Activated T-cell treated with anti-CD3 and anti-CD28 coated beads, Interleukin-2, amount 50 U/mL, for 48 hours (primary cell): Measurements from ENCODE around the gene GPX4.
"Not testable (repeated sequence)": the region's sequence is repeated elsewhere in the genome, so short reads cannot be mapped to it uniquely, and the experiment has no call there.

ENCODE experiments used
- DNase-seq, 2 experiments: peaks; one replicate each; pipeline ENCODE4 v3.0.0-alpha.2; 2020

The GPX4 gene

DNA sequence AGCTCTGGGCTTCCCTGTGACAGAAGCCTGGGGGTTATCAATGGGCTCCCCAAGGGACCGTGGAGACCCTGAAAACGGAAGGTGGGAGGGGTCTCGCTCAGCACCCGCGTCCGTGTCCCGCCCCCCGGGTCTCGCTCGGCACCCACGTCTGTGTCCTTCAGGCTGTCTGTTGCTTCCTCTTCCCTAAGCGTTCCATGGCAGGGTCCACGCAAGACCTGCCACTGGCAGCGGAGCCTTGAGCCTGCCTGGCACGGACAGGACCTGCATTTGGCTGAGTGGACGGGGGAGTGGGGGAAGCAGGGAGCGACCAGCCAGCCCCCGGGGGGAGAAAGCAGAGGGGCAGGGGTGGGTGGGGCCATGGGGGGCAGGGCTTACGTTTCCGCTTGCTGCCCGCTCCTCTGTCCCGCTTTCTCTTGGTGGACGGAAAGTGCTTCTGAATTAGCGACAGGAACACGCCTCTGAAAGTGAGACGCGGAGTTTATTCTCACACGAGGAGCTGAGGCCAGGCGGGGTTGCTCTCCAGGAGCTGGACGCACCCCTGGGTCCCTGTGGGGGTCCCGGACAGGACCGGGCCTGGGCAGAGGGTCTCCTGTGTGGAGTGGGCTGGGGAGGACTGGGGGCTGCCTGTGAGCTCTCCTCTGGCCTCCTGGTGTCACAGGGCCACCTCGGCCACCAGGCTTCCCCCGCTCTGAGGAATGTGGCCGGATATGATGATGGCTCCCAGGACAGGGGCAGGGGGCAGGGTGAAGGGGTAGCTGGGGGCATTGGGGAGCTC is 12.0 kb downstream of the GPX4 start:
- DNase-seq, result no peak

DNA sequence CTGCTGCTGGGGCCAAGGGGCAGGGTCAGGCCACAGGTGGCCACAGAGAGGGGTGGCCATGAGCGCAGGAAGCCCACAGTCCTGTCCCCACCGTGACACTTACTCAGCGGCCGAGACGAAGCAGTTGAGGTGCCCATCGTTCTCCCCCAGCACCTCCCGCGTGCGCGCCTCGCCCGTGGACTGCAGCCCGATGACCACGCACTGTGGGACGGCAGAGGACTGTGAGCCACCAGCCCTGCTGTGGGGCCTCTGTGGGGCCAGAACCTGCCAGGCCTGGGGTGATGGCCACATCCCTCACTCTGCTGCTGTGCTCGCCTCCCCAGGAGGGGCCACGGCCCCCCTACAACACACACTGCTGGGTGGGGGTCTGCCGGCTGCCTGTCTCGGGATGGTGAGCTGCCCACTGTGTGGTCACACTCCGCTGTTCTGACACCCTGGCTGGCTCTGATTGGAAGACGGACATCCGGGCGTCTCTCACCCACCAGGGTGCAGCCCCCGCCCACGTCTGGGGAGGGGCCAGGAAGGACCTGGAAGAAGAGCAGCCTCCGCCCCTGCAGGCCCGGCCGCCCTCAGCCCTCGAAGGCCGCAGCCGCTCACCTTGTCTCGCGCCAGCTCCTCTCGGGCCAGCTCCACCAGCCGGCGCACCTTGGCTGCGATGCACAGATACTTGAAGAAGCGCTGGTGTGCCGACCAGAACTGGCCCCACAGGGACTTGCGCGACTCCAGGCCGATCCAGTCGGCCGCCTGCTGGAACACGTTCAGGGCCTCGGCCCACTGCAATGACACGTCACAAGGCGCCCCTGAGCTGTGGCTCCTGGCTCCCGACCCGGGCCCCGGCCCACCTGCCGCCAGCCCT is 13.2 kb downstream of the GPX4 start:
- DNase-seq, result no peak

DNA sequence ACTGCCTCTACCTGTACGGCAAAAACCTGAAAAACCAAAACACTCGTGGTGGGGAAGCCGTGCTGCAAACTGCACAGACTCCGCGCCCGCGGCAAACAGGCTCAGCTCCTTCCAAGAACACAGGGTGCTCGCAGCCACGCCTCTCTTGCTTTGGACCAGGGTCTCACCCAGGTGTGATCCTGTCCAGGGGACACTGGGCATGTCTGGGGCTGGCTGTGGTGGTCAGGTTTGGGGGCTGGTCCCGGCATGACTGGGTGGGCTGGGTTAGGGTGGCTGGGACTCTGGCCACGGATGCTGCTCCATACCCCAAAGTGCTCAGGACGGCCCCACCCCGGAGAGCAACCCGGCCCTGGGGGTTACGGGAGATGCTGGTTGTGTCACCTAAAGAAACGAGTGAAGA is 13.9 kb downstream of the GPX4 start:
- DNase-seq, result no peak

DNA sequence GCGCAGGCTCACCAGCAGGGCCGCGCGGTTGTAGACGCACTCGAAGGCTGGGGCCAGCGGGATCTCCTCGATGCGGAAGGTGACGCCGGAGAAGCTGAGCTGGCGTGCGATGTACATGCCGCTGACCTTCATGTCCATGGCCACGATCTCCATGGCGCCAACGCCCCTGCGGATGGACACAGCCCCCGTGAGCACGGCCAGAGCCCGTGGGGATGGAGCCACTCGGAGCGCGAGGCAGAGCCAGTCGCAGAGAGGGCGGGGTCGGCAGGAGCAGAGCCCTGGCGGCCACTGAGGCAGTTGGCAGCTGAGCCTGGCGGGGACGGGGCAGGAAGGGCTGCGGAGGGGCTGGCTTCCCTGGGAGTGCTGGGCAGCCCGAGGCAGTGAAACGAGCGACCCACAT is 15.2 kb downstream of the GPX4 start:
- DNase-seq, result no peak

DNA sequence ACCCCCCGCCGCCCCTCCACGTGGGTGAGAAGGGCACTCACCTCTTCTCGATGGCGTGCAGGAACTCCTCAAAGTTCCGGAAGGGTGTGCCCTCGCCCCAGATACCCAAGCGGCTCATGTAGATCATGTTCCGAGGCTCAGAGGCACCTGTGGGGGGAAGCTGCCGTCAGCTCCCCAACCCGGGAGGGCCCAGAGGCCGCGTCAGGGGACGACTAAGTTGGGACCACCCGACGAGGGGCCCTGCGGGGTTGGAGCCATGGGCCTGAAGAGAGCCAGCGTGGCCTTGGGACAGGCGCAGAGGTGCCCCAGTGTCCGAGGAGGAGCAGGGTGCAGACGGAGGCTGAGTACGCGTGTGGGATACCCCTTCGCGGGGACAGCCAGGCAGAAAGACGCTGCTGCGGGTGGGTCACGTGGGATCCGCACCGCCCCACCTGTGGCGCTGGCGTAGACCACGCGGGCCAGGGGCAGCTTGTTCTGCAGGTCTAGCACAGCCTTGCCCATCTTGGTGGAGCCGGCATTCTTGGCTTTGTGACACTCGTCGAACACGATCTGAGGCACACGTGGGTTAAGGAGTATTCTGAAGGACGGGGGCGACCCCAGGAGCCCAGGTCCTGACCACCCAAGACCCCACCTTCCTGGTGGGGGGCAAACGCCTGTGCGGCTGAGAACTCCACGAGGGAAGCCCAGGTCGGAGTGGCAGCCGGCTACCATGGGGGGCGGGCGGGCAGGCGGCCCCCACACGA is 15.9 kb downstream of the GPX4 start:
- no peak for DNase-seq

DNA sequence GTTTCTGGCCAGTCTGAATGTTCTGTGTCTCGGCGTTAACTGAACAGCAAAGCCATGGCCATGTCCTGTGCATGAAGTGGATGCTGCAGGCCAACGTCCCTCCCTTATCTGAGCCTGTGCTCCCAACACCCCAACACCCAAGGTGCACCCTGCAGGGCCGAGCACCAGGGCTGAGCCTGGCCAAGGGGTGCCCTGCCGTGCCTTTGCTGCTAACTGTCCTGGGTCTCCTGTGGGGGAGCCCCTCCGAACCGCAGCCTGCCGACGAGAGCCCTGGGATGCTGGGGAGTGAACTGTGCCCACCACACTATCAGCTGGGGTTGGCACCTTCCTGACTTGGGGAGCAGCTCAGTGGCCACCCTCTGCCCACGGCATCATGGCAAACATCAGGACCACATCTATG is 17.6 kb downstream of the GPX4 start:
- DNase-seq, result no peak

DNA sequence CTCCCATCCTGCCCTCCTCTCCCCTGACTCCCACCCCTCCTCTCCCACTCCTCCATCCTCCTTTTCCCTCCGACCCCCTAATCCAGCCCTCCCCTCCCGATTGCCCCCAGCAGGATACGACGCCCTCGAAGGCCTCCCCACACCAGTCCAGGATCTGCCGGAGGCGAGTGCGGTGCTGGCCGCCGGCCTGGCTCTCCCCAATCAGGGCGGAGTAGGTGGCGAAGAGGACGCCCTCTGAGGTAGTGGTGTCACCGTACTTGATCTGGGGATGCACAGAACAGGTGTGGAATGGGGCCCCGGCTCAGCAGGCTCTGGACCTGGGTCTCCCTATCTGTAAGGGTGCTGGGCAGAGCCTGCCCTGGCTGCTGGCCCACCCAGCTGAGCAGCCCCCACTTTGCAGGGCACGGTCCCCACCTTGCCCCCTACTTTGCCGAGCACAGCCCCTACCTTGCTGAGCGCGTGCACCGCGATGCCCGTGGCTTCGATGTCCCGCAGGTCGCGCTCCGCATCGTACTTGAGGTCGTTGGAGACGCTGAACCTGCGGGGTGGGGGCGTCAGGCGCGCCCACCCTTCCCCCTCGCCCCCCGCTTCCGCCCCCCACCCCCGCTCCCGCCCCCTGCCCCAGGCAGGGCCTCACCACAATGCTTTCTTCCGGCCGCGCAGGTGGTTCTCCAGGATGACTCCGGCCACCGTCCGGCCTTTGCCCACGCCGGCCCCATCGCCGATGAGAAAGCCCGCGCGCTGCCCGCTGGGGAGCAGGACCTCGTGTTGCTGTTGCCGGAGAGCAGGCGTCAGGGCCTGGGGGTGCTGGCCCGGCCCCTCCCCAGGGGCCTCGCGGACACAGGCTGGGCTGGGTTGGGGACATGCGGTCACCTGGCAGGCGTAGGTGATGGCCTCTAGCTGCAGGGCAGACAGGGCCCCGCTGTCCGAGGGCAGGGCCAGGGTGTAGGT is 18.5 kb downstream of the GPX4 start:
- DNase-seq, result no peak

DNA sequence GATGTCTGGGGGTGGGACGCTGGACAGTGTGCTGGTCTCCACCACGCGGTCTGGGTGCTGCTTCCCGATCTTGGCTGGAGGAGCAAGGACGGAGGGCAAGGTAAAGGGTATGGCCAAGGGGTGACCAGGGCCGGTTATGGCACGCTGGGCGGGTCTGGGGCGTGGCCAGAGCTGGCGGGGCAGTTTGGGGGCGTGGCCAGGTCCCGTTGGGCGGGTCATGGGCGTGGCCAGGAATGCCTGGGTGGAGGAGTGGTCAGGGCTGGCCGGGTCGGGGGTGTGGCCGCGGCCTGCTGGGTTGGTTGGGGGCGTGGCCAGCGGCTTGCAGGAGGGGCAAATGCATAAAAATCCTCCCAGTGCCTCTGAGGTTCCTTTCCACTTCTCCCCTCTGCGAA is 19.2 kb downstream of the GPX4 start:
- peak; percentile 87 to 89 for DNase-seq

DNA sequence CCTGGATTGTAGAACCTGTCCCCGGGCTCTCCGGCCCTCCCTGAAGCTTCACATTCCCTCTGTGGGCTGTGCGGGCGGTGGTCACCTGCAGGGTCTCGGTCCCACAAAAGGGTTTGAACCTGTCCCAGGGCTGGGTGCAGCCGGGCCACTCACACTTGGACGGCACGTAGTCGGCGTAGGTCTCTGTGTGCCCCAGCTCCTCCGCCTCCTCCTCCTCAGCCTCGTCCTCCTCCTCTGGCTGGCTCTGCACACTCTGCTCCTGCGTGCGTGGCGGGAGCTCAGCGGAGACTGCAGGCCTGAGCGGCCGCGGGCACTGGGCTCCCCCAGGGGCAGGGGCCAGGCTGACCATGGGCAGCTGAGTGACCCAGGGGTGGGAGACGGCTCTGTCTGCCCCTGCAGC is 19.6 kb downstream of the GPX4 start:
- no peak for DNase-seq

DNA sequence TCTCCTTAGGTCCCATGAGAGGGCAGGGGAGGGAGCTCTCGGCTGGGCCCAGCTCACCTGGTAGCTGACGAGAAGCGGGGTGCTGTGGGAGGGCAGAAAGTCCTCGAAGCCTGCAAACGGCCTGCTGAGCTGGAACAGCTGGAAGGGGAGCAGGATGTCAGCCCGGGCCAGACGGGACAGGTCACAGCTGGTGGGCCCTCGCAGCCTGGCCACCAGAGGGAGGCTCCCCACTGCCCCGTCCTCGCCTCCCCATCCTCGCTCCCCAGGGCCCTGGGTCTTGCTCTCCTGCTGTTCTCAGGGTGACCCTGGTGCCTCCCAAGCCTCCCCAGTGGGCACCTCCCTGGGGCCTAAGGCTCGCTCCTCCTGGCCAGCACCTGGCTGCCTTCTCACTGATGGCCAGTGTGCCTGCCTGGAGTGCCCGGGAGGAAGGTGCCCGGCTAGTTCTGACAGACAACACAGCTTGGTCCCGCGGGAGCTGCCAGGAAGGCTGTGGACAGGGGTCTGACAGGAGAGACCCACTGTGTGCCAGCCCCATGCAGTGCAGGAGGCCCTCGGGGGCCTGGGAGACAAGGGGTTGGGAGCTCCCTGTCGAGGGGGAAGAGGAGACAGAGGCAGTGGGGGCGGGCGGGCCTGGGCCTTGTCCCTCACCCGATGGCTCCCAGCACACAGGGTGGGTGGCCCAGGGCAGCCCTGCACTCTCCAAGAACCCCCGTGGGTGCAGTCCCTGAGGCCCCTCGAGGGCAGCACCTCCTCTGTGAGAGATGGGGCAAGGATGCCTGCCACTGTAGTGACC is 20.3 kb downstream of the GPX4 start:
- DNase-seq, result no peak

DNA sequence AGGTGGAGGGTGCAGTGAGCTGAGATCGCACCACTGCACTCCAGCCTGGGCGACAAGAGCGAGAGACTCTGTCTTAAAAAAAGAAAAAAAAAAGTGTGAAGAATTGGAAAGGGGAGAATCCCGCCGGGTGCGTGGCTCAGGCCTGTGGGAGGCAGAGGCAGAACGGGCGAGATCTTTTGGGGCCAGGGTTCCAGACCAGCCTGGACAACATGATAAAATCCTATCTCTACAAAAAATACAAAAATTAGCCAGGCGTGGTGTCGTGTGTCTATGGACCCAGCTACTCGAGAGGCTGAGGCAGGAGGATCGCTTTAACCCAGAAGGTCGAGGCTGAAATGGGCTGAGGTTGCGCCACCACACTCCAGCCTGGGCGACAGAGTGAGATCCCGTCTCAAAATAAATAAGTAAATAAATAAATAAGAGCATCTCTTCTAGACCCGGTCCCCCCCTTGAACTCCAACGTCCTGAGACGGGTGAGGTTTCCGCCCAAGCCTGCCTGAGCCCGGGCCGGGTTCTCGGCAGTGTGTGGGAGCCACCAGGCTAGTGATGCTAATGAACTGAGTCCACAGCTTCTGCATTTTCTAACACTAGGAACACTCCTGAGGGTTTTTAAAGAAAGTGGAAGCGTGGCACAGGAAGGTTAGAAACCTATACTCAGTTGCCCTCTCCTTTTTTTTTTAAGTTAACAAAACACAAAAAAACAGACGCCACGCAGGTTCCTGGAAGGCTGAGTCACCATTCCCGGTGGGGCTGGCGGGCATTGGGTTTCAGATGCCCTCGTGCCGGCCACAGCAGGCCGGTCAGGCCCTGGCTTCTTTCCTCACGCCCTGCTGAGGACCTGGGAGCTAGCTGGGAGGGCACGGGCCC is 22.0 kb downstream of the GPX4 start:
- DNase-seq, result no peak

DNA sequence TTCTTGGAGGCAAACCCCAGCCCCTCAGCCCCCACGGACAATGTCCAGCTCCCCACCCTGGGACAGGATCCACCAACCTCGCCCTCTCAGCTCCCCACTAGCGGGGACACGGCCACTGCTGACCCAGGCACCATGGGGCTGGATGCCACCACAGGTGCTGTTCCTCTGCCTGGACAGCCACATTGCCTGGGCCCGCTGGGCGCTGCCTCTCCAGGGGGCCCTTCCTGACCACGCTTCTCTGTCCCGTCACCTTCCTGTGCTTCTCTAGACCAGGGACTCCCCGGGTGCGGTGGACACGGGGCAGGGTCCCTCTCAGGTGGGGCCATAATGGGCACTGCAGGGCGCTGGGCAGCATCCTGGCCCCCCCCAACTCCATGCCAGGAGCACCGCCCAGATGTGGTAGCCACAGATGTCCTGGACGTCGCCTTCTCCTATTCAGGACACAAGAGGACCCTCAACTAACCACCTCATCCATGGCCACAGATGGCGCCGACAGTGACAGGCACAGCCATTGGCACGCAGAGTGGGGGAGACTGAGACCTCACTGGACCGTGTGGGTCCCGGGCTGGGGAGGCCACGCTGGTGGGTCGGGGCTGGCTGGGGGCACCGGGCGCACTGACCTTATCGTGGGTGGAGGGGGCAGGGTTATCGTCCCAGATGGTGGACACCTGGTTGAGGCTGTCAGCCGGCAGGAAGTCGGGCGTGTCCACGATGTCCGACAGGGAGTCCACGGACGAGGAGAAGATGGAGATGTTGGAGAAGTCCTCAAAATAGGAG is 23.4 kb downstream of the GPX4 start:
- DNase-seq, result peak in 1 of 2 experiments; percentile 17

DNA sequence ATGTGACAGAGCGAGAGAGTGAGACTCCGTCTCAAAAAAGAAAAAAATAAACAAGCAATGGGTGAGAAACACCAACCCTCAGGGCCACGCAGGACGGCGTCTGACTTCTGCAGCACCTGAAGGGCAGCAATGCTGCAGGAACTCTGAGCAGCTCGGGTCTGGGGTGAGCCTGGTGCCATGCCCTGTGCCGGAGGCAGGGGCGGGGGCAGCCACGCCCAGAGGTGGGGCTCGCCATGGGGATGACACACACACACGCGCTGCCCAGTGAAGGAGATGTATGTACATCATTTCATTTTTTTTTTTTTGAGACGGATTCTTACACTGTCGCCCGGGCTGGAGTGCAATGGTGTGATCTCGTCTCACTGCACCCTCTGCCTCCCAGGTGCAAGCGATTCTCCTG is 24.3 kb downstream of the GPX4 start:
- peak in 1 of 2 experiments; percentile 18 for DNase-seq

DNA sequence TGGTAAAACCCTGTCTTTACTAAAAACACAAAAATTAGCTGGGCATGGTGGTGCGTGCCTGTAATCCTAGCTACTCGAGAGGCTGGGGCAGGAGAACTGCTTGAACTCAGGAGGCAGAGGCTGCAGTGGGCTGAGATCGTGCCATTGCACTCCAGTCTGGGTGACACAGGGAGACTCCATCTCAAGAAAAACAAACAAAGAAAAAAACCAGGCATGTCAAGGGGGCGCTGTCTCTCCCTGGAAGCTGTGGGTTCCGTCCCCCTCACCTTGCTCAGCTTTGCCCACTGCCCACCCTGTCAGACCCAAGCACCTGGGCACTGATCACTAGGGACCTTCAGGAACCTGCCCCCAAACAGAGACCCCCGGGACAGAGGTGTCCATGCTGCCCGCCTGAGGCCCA is 25.3 kb downstream of the GPX4 start:
- not testable (repeated sequence) for DNase-seq

DNA sequence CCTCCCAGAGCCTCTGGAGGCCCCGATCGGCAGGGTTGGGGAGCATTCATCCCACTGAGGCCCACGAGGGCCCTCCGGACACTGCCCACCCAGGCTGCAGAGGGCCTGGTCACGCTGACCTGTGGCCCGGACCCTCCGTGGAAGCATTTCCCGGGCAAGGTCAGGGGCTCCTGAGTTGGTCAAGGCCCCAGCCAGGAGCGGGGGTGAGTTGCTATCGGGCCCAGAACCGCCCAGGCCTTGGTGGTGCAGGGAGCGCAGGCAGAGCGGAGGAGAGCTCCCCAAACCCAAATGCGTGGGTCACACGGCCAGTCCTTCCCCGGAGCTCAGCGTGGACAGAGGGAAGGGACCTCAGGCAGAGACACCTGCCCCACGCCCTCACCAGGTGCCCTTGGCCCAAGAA is 25.7 kb downstream of the GPX4 start:
- peak in 1 of 2 experiments; percentile 19 for DNase-seq

DNA sequence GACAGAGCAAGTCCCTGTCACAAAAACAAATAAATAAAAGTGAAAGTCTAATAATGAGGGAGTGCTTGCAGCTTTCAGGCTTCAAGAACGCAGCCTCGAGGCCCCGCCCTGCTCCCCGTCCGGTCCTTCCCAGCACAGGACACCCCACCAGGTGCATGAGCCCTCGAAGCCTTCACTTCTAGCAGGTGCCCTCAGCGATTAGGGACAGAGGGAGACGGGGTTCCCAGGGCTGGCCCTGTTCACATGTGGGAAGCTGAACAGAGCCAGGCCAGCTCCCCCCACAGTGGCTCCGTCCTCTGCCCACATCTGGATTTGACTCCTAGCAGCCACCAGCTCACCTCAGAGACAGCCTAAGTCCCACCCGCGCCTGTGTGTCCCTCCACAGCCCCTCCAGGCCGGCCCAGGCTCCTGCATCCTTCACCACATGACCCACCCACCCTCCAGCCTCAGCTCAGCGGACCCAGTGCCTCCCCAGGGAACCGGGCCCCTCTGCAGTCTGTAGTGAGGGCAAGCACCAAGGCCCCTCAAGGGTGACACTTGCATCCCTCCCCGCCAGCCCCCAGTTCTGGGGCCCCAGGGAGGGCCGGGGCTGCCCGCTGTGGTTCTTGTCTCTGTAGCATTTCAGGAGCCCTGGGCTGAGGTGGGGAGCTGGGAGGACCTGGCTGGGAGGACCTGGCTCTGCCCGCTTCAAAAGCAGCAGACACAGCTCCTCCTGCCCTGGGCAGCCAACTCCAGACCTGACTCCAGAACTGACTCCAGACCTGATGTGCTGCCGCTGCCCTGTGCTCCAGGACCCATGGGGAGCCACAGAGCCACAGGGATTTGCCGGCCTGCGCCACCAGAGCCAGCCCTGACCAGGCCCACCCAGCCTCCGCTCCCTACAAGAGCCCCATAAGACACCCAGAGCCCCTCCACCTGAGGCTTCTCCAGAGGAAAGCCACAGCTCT is 27.2 kb downstream of the GPX4 start:
- peak; percentile 61 to 70 for DNase-seq

DNA sequence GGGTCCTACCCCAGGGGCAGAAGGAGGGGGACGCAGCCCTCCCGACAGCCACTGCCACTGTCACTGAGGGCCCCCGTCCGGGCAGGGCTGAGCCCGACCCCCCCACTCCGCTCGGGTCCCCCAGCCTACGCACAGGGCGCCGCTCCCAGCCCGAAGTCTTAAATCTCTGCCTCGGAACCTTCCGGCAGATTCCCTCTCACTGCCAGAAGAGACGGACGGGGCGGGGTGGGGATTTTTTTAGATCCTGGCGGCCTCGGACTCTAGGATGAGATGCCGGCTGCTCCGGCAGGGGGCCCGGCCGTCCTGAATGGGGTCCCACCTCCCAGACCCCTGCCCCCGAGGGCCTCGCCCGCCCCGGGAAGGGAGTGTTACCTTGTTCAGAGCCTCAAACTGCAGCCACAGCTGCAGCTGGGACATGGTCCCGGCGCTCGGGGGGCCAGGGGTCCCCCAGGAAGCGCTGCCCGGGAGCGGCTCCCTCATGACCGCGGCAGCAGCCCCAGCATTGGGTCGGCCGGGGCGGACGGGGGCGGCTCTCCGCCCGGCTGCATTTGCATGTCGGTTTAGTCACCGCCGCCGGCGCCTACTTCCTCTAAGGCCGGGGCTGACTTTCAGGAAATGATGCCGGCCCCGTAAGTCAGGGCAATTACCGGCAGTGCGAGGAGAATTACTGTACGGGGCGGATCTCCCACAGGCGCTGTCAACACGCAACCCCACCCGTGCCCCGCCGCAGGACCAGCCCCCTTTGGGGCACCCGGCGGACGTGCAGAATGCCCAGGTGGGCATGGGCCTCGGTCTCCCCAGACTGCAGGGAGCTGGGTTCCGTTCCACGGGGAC is 28.1 kb downstream of the GPX4 start:
- DNase-seq, result peak; percentile 92 to 95
